ENCODE data around the gene BLM.
"Not testable (repeated sequence)": the region's sequence is repeated elsewhere in the genome, so short reads cannot be mapped to it uniquely, and the experiment has no call there.

The BLM gene

DNA sequence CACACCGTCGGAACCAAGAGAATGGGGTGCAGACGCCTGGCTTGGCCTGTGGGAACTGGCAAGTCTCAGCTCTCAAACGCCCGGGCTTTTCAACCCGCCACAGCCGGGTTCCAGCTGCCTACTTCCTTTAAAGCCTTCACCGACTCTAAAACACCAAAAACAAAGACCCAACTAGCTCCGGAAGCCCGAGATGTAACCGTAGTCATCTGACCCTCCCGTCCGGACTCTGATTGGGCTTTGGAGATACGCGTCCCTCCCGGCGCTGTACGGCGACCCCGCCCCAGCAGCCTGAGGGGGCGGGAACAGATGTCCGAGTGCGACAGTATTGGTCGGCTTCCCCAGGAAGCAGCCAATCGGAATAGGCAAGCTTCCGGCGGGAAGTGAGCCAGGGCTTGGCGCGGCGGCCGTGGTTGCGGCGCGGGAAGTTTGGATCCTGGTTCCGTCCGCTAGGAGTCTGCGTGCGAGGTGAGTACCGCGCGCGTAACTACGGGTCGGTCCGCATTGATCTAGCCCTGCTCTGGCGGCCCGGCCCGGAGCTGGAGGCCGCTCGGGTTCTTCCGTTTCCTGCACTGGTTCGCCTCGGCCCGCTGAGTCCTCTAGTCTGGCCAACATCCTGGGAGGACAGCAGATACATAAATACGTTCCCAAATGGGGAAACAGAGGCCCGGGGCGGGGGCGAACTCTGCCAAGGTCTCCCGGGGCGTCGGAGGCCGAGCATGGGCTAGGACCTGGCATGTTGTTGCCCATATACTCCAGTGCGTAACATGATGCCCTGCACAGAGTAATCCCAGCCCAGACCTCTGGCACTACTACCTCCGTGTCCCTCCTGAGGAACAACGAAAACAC lies at the start of gene BLM:
BLM (plus strand) TSS at position 371 of the 846 bp plus-strand sequence. CDS start 30,047 bp downstream, outside the sequence.
- peak within 1 kb of the TSS; percentile 93 for H3K4me3 ChIP-seq (ENCODE audit: low read length)
- TF ChIP-seq, protein P1, sequence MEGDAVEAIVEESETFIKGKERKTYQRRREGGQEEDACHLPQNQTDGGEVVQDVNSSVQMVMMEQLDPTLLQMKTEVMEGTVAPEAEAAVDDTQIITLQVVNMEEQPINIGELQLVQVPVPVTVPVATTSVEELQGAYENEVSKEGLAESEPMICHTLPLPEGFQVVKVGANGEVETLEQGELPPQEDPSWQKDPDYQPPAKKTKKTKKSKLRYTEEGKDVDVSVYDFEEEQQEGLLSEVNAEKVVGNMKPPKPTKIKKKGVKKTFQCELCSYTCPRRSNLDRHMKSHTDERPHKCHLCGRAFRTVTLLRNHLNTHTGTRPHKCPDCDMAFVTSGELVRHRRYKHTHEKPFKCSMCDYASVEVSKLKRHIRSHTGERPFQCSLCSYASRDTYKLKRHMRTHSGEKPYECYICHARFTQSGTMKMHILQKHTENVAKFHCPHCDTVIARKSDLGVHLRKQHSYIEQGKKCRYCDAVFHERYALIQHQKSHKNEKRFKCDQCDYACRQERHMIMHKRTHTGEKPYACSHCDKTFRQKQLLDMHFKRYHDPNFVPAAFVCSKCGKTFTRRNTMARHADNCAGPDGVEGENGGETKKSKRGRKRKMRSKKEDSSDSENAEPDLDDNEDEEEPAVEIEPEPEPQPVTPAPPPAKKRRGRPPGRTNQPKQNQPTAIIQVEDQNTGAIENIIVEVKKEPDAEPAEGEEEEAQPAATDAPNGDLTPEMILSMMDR (IDR thresholded peaks at IDR 0.05; ENCODE audit: insufficient read depth, low read depth, low read length, missing control alignments) = peak; percentile 26

DNA sequence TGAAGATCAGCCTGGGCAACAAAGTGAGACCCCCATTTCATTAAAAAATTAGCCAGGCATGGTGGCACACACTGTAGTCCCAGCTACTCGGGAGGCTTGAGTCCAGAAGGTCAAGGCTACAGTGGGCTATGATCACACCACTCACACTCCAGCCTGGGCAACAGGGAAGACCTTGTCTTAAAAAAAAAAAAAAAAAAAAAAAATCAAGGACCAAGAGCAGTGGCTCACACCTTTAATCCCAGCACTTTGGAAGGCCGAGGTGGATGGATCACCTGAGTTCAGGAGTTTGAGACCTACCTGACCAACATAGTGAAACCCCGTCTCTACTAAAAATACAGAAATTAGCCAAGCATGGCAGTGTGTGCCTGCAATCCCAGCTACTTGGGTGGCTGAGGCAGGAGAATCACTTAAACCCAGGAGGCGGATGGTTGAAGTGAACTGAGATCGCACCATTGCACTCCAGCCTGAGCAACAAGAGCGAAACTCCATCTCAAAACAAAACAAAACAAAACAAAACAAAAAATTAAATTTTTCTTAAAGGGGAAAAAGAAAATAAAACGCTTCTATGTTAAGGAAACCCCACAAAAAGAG lies 49.3 kb upstream of the BLM start:
- DNase-seq (ENCODE audit: low read depth); H3K4me3 ChIP-seq (ENCODE audit: low read length): not testable (repeated sequence)

More for the DNA sequence above, at the start of gene BLM:
- peak; percentile 99 for DNase-seq (ENCODE audit: low read depth)

DNA sequence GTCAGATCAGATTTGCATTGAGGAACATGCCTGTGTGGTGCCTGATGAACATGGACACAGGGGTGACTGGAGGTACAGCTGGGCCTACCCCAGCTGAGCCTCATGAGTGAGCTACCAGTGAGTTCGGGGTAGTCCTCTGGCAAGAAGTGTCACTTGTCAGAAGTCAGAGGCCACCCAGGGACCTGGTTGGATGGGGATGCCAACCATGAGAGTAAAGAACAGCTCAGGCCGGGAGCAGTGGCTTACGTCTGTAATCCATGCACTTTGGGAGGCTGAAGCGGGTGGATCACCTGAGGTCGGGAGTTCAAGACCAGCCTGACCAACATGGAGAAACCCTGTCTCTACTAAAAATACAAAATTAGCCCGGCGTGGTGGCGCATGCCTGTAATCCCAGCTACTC lies 46.5 kb upstream of the BLM start:
- not testable (repeated sequence) for H3K4me3 ChIP-seq (ENCODE audit: low read length); DNase-seq (ENCODE audit: low read depth)

DNA sequence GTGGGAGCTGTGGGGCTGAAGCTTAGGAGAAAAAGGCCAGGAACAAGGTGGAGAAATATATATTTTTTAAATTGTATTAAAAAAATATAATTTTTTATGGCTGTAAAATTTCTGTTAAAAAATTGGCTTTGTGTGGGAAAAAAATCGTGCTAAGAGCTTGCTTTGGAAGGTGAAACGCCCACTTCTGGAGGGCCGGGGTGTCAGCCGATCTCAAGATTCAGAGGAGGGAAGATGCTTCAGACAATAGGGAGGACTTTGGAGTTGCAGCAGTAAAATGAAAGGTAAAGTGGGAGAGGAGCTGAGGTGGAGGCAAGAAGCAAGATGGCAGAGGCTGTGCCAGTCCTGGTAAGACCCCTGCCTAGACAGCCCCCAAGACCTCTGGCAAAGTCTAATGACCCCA lies 45.9 kb upstream of the BLM start:
- no peak overlapping the region for H3K4me3 ChIP-seq (ENCODE audit: low read length)
- TF ChIP-seq, protein P1 (IDR thresholded peaks at IDR 0.05; ENCODE audit: insufficient read depth, low read depth, low read length, missing control alignments) = no peak
- DNase-seq (ENCODE audit: low read depth) = no peak

DNA sequence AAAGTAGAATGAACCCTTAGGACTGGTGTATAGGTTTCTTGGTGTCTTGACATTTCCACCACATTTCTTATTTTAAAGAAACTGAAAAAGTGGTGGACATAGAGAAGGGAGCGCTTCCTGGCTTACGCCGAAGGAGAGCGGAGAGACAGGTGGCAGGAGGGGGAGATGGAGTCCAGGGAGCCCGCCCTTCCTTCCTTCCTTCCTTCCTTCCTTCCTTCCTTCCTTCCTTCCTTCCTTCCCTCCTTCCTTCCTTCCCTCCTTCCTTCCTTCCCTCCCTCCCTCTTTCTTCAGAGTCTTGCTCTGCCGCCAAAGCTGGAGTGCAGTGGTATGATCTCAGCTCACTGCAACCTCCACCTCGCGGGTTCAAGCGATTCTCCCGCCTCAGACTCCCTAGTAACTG lies 43.8 kb upstream of the BLM start:
- H3K4me3 ChIP-seq (ENCODE audit: low read length); DNase-seq (ENCODE audit: low read depth): not testable (repeated sequence)

DNA sequence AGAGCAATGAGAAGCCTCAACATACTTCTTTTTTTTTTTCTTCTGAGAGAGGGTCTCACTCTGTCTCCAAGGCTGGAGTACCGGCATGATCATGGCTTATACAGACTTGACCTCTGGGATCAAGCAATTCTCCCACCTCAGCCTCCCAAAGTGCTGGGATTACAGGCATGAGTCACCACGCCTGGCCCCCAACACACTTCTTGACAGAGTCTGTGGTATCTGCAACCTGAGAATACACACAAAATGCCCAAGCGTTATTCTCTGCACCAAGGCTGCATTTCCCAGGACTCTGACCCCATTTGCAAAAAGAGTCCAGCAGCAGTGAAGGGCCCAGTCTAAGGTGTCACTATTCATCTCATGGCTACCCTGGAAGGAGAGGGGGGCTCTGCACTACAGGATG lies 42.7 kb upstream of the BLM start:
- no peak overlapping the region for H3K4me3 ChIP-seq (ENCODE audit: low read length)
- no peak for DNase-seq (ENCODE audit: low read depth)
- TF ChIP-seq, protein P1 (IDR thresholded peaks at IDR 0.05; ENCODE audit: insufficient read depth, low read depth, low read length, missing control alignments) = no peak

DNA sequence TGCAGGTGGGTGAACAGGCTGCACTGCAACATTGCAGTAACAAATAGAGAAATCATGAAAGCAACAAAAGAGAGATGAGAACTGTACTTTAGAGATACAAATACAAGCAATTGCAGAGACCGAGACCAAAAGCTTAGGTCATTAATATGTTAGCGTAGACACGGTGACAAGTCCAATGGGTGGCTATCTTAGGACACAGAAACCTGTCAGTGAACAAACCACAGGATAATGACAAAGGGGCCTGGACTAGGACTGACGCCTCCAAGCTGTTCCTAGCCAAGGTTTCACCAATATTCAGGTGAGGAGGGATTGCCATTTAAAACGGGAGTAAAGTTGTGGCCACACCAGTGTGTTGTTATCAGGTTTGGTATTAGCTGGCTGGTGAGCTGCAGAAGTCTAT lies 41.7 kb upstream of the BLM start:
- TF ChIP-seq, protein P1 (IDR thresholded peaks at IDR 0.05; ENCODE audit: insufficient read depth, low read depth, low read length, missing control alignments) = no peak
- H3K4me3 ChIP-seq (ENCODE audit: low read length) = no peak overlapping the region
- no peak for DNase-seq (ENCODE audit: low read depth)

DNA sequence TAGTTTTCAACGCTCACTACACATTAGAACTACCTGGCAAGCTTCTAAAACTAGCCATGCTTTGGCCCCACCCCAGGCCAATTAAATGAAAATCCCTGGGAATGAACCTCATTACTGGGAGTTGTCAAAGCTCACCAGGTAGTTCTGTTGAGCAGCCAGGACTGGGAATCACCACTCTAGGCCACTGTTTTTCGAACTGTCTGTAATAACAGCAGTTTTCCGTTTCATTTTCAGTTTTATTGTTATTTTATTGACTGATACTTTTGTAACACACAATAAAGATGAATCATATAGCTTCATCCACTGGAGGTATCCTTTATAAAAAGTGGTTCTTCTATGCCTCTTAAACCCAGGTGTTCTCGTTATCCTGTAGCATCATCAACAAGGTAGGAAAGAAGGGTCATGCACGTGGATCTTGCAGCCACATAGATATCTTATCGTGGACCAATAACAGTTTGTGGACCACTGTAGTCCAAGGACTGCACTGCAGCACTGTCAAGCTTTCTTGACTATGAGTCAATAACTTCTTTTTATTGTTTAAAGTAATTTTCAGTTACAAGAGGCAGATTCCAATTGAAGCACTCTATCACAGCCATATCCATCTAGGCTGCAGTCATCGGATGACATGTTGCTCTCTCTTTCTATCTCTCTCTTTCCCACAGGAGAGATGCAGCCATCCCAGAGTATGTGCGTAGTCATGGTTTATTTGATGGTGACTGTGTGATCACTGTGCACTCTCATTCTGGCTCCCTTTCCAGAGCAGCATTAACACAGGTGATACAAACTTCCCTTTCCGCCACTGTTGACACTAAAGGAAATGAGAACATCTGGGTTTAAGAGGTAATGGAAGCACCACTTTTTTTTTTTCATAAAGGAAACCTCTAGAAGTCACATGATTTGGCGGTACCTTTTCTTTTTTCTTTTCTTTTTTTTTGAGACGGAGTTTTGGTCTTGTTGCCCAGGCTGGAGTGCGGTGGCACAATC lies 39.0 kb upstream of the BLM start:
- H3K4me3 ChIP-seq (ENCODE audit: low read length) = no peak overlapping the region
- TF ChIP-seq, protein P1 (IDR thresholded peaks at IDR 0.05; ENCODE audit: insufficient read depth, low read depth, low read length, missing control alignments) = no peak
- DNase-seq (ENCODE audit: low read depth) = no peak
